ENCODE data around the gene ATG4B.

Gene ATG4B

GRCh38 chr2:241668354-241668753 lies 30.9 kb downstream of the ATG4B start:
- DNase-seq, result no peak

DNA sequence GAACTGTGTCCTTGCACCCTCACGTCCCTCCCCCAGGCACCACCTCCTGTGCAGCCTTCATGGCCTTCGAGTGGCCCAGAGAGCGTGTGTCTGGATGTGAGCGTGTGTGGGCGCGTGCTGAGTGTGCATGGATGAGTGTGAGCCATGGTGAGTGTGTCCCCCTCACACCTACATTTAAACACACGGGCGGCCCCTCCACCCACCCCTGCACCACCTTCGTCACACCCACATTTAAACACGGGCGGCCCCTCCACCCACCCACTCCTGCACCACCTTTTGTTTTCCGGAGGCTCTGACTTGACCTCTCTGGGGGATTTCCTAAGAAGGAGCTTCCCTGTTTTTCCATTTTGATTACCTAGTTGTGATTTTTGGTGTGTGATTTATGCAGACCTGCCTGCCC lies 31.3 kb downstream of the ATG4B start:
- no peak for DNase-seq

GRCh38 chr2:241670333-241671110 lies 33.0 kb downstream of the ATG4B start:
- DNase-seq, result no peak

- DNase-seq, result no peak
These were observed 34.2 kb downstream of the ATG4B start for GRCh38 chr2:241671457-241672240.

DNA sequence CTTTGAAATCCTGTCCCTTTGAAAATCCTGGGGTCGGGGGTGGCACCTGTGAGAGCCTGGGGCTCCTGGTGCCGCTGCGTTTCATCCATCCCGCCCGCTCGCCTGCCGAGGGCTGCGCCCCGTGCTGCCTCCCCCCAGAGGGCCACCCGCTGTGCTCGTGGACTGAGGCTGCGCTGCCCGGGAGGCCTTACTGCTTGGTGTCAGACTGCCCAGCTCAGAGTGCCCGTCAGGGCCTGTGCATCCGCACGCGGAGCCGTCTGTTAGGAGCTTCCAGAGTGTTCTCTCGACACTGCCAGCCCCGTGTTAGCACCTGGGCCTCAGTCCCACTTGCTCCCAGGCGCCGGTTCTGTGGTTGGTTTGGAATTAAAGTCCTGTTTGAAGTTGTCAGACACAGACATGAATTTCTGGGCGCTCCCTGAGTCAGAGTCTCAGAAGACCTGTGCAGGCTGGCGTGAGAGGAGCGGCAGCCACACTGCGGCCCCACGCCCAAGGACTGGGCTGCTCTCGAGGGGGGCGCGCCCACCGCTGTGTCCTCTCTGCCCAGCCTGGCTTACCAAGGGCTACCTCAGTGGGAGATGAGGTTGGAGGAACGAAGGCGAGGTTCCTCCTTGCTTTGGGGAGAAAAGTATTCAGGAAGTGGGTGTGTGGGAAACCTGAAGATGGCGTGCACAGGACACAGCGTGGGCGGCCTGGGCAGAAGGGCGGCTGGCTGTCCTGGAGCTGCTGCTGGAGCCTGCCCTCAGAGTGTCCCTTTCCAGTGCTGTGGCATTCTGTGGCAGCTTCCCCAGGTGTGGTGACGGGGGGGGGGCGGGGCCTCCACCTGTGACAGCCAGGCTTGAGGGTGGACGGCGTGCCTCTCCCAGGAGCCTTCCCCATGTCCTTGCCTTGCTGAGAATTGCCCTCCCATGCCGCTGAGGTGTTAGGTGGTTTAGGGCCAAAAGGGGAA lies 35.0 kb downstream of the ATG4B start:
- DNase-seq, result no peak

- no peak for DNase-seq
These were observed 35.7 kb downstream of the ATG4B start for GRCh38 chr2:241673189-241673663.

DNA sequence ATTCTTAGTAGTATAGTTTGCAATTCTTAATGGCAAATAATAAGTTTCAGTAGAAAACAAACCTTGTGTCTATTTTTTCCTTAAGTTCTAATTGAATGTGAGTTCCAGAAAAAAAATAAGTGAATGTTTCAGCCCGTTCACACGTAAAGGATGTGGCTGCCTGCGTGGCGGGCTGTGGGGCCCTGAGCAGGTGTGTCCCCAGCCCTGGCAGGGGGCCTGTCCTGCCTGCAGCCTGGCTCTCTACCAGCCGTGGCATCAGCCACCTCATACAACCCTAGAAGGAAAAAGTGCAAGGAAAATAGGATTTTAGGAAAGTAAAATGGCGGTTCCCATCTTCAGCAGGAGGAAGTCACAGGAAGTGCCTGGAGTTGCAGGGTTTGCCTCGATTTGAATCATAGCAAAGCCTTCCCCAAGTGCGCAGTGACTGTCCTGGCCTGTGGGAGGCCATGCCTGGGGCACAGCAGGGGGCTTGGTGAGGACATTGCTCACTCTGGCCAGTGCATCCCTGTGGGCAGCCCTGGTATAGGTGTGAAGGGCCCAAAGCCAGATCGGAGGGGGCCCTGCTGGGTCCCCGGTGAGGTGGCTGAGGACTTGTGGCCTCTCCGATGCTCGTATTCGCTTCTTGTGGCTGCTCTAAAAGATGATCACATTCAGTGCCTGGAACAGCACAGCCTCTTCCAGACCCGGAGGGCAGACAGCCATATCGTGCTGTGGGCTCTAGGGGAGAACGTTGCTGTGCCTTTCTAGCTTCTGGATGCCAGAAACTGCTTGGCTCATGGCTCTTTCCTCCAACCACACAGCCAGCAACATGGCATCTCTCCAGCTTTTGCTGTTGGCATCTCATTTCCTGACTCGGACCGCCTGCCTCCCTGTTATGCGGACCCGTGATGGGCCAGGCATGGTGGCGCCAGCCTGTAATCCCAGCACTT lies 36.6 kb downstream of the ATG4B start:
- DNase-seq, result no peak

GRCh38 chr2:241675885-241676284 lies 38.4 kb downstream of the ATG4B start:
- DNase-seq, result no peak

GRCh38 chr2:241676665-241677064 lies 39.2 kb downstream of the ATG4B start:
- no peak for DNase-seq

DNA sequence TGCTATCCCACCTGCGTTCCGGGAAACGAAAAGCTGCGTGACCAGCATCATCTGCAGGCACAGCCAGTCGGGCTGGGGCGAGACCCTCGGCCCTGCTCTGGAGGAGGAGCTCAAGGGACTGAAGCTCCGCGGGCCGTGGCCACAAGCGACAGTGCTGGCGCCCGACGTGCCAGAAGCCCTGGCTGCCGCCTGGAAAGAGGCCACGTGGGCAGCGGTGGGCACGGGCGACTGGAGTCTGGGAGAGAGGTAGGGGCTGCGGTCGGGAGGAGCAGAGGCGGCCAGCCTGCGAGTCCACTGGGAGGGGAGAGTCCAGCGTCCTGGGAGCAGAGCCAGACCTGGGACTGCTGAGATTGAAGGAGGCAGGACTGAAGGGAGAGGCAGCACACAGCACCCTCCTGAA lies 39.9 kb downstream of the ATG4B start:
- no peak for DNase-seq

DNA sequence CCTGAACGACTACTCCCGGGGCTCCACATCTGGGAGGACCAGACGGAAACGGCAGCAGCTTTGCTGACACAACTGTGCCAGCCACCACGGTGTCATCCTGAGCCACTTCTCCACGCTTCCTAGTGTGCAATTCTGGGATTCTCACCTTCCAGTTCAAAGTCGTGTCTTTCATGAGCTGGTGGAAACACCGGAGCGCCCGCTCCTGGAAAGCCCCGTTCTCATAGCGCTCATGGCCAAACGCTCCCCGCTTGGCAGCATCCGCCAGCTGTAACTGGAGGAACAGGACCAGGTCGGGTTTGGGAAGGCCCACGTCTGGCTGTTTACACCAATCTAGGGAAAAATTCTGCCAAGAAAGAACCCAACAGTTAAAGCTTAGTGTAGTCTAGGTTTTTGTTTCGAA lies 40.8 kb downstream of the ATG4B start:
- DNase-seq, result no peak

DNA sequence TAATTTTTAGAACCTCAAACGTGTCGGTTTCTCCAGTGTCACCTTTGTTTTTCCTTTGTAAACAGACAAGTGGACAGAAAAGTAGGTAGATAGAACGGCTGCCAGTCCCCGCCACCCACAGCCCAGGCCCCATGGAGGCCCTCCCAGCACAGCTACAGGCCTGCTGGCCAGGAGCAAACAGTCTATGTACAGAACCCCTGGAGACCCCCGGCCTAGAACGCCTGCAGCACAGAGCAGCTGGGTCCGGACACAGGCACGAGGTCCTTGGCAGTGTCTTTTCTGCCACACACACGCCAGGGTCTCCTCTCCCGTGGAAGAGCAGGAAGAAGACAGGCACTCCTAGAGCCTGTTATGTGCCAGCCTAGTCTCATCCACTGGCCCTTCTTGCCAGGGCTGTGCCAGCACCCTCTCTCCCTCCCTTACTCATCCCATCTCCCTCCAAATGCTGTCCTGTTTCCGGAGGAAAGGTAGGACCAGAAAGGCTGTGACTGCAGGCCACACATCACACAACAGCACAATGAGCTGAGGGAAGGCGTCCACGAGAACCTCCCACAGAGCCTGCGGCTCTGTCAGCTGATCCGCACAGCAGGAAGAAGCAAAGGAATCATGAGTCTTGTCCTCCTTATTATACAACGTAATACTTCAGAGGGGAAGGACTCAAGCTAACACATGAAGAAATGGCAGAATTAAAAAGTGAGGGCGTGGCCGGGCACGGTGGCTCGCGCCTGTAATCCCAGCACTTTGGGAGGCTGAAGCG lies 41.5 kb downstream of the ATG4B start:
- no peak for DNase-seq

DNA sequence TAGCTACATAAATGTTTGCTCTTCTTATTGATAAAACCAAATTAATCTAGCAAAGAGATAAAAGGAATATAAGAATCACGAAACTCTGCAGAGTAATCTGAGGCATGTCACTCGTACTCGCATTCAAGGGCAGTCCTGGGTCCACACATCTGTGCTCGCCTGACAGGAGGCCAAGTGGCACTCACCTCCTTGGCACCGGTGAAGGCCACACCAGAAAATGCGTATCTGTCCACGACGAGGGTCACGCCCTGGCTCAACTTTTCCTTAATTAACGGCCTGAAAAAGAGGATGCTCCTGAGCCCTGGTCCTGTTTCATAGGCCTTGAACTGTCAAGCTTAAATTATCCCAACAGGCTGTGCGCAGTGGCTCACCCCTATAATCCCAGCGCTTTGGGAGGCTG lies 42.6 kb downstream of the ATG4B start:
- DNase-seq, result no peak

GRCh38 chr2:241680827-241681599 lies 43.5 kb downstream of the ATG4B start:
- DNase-seq, result no peak

DNA sequence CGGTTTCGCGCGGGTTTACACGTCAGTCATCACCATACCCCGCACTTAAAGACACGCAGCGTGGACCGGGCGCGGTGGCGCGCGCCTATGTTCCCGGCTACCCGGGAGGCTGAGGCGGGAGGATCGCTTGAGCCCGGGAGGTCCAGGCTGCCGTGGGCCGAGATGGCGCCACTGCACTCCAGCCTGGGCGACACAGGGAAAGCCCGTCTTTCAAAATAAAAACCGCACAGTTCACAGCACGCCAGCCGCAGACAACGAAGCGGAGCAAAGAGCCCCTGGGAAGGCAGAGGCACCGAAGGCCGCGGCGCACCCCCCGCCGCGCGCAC lies 48.8 kb downstream of the ATG4B start:
- no peak for DNase-seq

- peak; percentile 95 for DNase-seq
These were observed 49.3 kb downstream of the ATG4B start, which contains the start of gene DTYMK for GRCh38 chr2:241686650-241687425. Gene DTYMK, minus strand, starts transcription at chr2:241686815. Its CDS starts 32 bp downstream, at chr2:241686783.

GRCh38 chr2:241689306-241689705 lies 51.8 kb downstream of the ATG4B start:
- no peak for DNase-seq

GRCh38 chr2:241690202-241690717 lies 52.8 kb downstream of the ATG4B start:
- DNase-seq, result no peak

- no peak for DNase-seq
These were observed 55.0 kb downstream of the ATG4B start for GRCh38 chr2:241692448-241692847.

All from stimulated activated CD4-positive, alpha-beta T cell treated with anti-CD3 and anti-CD28 coated beads, Interleukin-1b, Interleukin-23, amount 100 ng/mL, for 48 hours (primary cell).